Activated CD4-positive, alpha-beta T cell treated with anti-CD3 and anti-CD28 coated beads for 36 hours (primary cell): ENCODE results near the gene UBD. TPM values are rescaled to one million over a fixed set of nuclear protein-coding genes. Genes with fewer than 3 reads are reported as not detected.

Experiments
- ATAC-seq: fragments of 200-7000 bp; cut with Tn5 transposase; one replicate; pipeline ENCODE4 v1.10.0; 2021; ENCODE audit warnings: mild to moderate bottlenecking, moderate library complexity
- CTCF ChIA-PET: fragments of 350-600 bp; sonication (Branson Sonifier 250); formaldehyde crosslinking; loops from one replicate; lab custom pipeline; 2021; ENCODE audit warnings: antibody characterized with exemption; lab: Charles Lee
- POLR2A ChIA-PET: fragments of 350-600 bp; sonication (Branson Sonifier 250); formaldehyde crosslinking; loops from one replicate; lab custom pipeline; 2021; ENCODE audit warnings: antibody characterized with exemption, inconsistent platforms; lab: Charles Lee
- DNase-seq: peaks from one replicate; pipeline ENCODE4 v3.0.0-alpha.2; 2020
- H3K27ac Mint-ChIP-seq: one replicate; pipeline ENCODE4 v1.8.0; 2021; ENCODE audit warnings: mixed read lengths
- H3K27me3 Mint-ChIP-seq: one replicate; pipeline ENCODE4 v1.8.0; 2021; ENCODE audit warnings: mixed read lengths
- H3K36me3 Mint-ChIP-seq: one replicate; pipeline ENCODE4 v1.8.0; 2021; ENCODE audit warnings: low read depth, mixed read lengths
- H3K4me1 Mint-ChIP-seq: one replicate; pipeline ENCODE4 v1.8.0; 2021; ENCODE audit warnings: mixed read lengths
- H3K4me3 Mint-ChIP-seq: one replicate; pipeline ENCODE4 v1.8.0; 2021; ENCODE audit warnings: mild to moderate bottlenecking, moderate library complexity, mixed read lengths
- H3K9me3 Mint-ChIP-seq: one replicate; pipeline ENCODE4 v1.8.0; 2021; ENCODE audit warnings: low read depth, mixed read lengths
- intact Hi-C, 2 experiments: fragments of 100-400 bp; cut with DNase I in 1 of 2; cut with micrococcal nuclease in 1 of 2; formaldehyde crosslinking; loops; one replicate each; pipeline versions ENCODE4 v1.14.2 to v1.15.1; 2022 to 2024; cut with DNase I, micrococcal nuclease
- total RNA-seq, 2 experiments: library from RNA; stranded (reverse); gene quantifications; one replicate each; pipeline ENCODE4 v1.2.3, GENCODE V29; 2021

UBD gene
- total RNA-seq, 2 experiments from 2014 or later = 0.32 TPM; not detected in 1

- H3K9me3 Mint-ChIP-seq = no peaks in the 10 kb centered on the region
- ChIA-PET CTCF (no interaction called here), POLR2A (no interaction called here)
- H3K4me3 Mint-ChIP-seq = no peak overlapping the region
- no peaks in the 10 kb centered on the region for H3K4me1 Mint-ChIP-seq
- H3K36me3 Mint-ChIP-seq = no peaks in the 10 kb centered on the region
- intact Hi-C loops = no loop called here
- peaks cover 9% of the 10 kb centered on the region for H3K27me3 Mint-ChIP-seq
- DNase-seq (no peak), ATAC-seq (no peak)
- H3K27ac Mint-ChIP-seq = no peak overlapping the region
Measured at GRCh38 chr6:29505808-29506207, 53.7 kb downstream of the UBD start.

Other genes starting within 250 kb of the UBD start
- gene OR5V1, start 190.9 kb downstream of the UBD start, total RNA-seq = not detected
- gene OR12D3, start 184.4 kb downstream of the UBD start, total RNA-seq = not detected
- gene OR12D2, start 164.1 kb downstream of the UBD start, total RNA-seq = not detected
- not detected for gene OR12D1, start 144.8 kb downstream of the UBD start, total RNA-seq
- not detected for gene OR10C1, start 120.4 kb downstream of the UBD start, total RNA-seq
- not detected for gene OR11A1, start 102.7 kb downstream of the UBD start, total RNA-seq
- not detected for gene OR2H1, start 102.6 kb downstream of the UBD start, total RNA-seq
- gene MAS1L, start 71.8 kb downstream of the UBD start, total RNA-seq = not detected
- gene OR2H2, start 25.4 kb upstream of the UBD start, total RNA-seq = not detected
- gene GABBR1, start 73.5 kb upstream of the UBD start, total RNA-seq = 10 to 100 TPM; 25.8 to 35.9 TPM
- gene MOG, start 97.4 kb upstream of the UBD start, total RNA-seq = not detected
- not detected for gene ZFP57, start 121.4 kb upstream of the UBD start, total RNA-seq
- gene HLA-F, start 163.7 kb upstream of the UBD start, total RNA-seq = 100 to 1,000 TPM; 216 to 229 TPM